Epithelial cell of esophagus (primary cell): ENCODE measurements around the gene ABLIM1.

Source experiments
- DNase-seq: peaks from one replicate; pipeline ENCODE4 v3.0.0; 2010; ENCODE audit warnings: low read depth
- H3K4me3 ChIP-seq: 2 replicates; pipeline ENCODE4 v1.5.1; 2011; ENCODE audit warnings: mild to moderate bottlenecking, low read length, control low read depth
- CTCF ChIP-seq: IDR thresholded peaks from 2 replicates; pipeline ENCODE4 v1.5.1; 2011; ENCODE audit warnings: low read depth, mild to moderate bottlenecking, low read length, control low read depth, inconsistent platforms; ENCODE audit not compliant: insufficient read depth; ENCODE audit errors: missing control alignments

ABLIM1 gene

GRCh38 chr10:114516356-114516755, 141.7 kb downstream of the ABLIM1 start:
- H3K4me3 ChIP-seq = no peak overlapping the region
- no peak for TF ChIP-seq CTCF
- no peak for DNase-seq

GRCh38 chr10:114515298-114515914, 142.7 kb downstream of the ABLIM1 start:
- no peak for TF ChIP-seq CTCF
- peak; percentile 43 for DNase-seq
- H3K4me3 ChIP-seq = no peak overlapping the region

- DNase-seq = no peak
- H3K4me3 ChIP-seq = no peak overlapping the region
- TF ChIP-seq CTCF = no peak
Observed at GRCh38 chr10:114513381-114513792, 144.7 kb downstream of the ABLIM1 start.

- DNase-seq = no peak
- TF ChIP-seq CTCF = no peak
- H3K4me3 ChIP-seq = no peak overlapping the region
Observed at GRCh38 chr10:114511881-114512280, 146.2 kb downstream of the ABLIM1 start.

GRCh38 chr10:114508376-114508775, 149.7 kb downstream of the ABLIM1 start:
- TF ChIP-seq CTCF = no peak
- no peak overlapping the region for H3K4me3 ChIP-seq
- no peak for DNase-seq

GRCh38 chr10:114507449-114507848, 150.6 kb downstream of the ABLIM1 start:
- no peak overlapping the region for H3K4me3 ChIP-seq
- TF ChIP-seq CTCF = no peak
- peak; percentile 71 for DNase-seq

GRCh38 chr10:114506871-114507385, 151.1 kb downstream of the ABLIM1 start:
- no peak for TF ChIP-seq CTCF
- no peak for DNase-seq
- H3K4me3 ChIP-seq = no peak overlapping the region
